Panc1 (cell line): Measurements from ENCODE around the gene GOLGA6L10.

Experiments used
- CTCF ChIP-seq: fragments of 450-650 bp; IDR thresholded peaks from 2 replicates; pipeline ENCODE4 v1.5.1; 2017; ENCODE audit warnings: mild to moderate bottlenecking
- POLR2AphosphoS5 ChIP-seq: IDR thresholded peaks from 2 replicates; pipeline ENCODE4 v1.6.1; 2012; ENCODE audit warnings: mild to moderate bottlenecking, low read depth, low read length, moderate library complexity
- SIN3A ChIP-seq: IDR thresholded peaks from 2 replicates; pipeline ENCODE4 v1.6.1; 2012; ENCODE audit warnings: low read depth, mild to moderate bottlenecking, low read length, moderate library complexity, borderline replicate concordance; ENCODE audit not compliant: insufficient read depth
- TCF7L2 ChIP-seq: IDR thresholded peaks from 2 replicates; pipeline ENCODE4 v1.6.1; 2011; ENCODE audit warnings: mild to moderate bottlenecking, low read depth, low read length, inconsistent platforms

- TF ChIP-seq POLR2AphosphoS5: no peak
- no peak for TF ChIP-seq CTCF
- no peak for TF ChIP-seq SIN3A
- no peak for TF ChIP-seq TCF7L2
Measured at GRCh38 chr15:82313446-82313845, 35.8 kb downstream of the GOLGA6L10 start.
